HG02852 (cell line): ENCODE data around the gene HOXB9.

Source experiments
- ATAC-seq: cut with Tn5 transposase; IDR thresholded peaks from one replicate; pipeline ENCODE4 v1.9.1; 2021; ENCODE audit warnings: mild to moderate bottlenecking, moderate library complexity; ENCODE audit not compliant: unreplicated experiment

HOXB9 gene

GRCh38 chr17:48626245-48627117, at the start of gene HOXB9:
Gene HOXB9, minus strand, starts transcription at chr17:48626358. Its CDS starts 89 bp downstream, at chr17:48626269.
- no peak for ATAC-seq

- ATAC-seq = no peak
These were observed 46.2 kb upstream of the HOXB9 start for GRCh38 chr17:48672340-48672739.

- ATAC-seq = no peak
These were observed 45.6 kb upstream of the HOXB9 start for GRCh38 chr17:48671697-48672171.

GRCh38 chr17:48663134-48663924, 37.2 kb upstream of the HOXB9 start:
- no peak for ATAC-seq

- ATAC-seq = no peak
These were observed 29.8 kb upstream of the HOXB9 start for GRCh38 chr17:48655913-48656312.

GRCh38 chr17:48649741-48650140, 23.6 kb upstream of the HOXB9 start:
- ATAC-seq = no peak

GRCh38 chr17:48647963-48648245, 21.7 kb upstream of the HOXB9 start:
- no peak for ATAC-seq

GRCh38 chr17:48647103-48647962, 21.2 kb upstream of the HOXB9 start:
- no peak for ATAC-seq

- no peak for ATAC-seq
These were observed 20.3 kb upstream of the HOXB9 start for GRCh38 chr17:48646183-48647102.

GRCh38 chr17:48645639-48646182, 19.6 kb upstream of the HOXB9 start:
- no peak for ATAC-seq

- ATAC-seq = no peak
These were observed 18.9 kb upstream of the HOXB9 start for GRCh38 chr17:48644910-48645557.

GRCh38 chr17:48644159-48644558, 18.0 kb upstream of the HOXB9 start:
- ATAC-seq = no peak

GRCh38 chr17:48643697-48644012, 17.5 kb upstream of the HOXB9 start:
- ATAC-seq = no peak

GRCh38 chr17:48642843-48643696, 16.9 kb upstream of the HOXB9 start:
- ATAC-seq = no peak

GRCh38 chr17:48642059-48642842, 16.1 kb upstream of the HOXB9 start:
- no peak for ATAC-seq

- ATAC-seq = no peak
These were observed 15.4 kb upstream of the HOXB9 start for GRCh38 chr17:48641541-48642058.

- ATAC-seq = no peak
These were observed 14.7 kb upstream of the HOXB9 start for GRCh38 chr17:48640858-48641180.
